ENCODE measurements around the gene KRT80.

The KRT80 gene

DNA sequence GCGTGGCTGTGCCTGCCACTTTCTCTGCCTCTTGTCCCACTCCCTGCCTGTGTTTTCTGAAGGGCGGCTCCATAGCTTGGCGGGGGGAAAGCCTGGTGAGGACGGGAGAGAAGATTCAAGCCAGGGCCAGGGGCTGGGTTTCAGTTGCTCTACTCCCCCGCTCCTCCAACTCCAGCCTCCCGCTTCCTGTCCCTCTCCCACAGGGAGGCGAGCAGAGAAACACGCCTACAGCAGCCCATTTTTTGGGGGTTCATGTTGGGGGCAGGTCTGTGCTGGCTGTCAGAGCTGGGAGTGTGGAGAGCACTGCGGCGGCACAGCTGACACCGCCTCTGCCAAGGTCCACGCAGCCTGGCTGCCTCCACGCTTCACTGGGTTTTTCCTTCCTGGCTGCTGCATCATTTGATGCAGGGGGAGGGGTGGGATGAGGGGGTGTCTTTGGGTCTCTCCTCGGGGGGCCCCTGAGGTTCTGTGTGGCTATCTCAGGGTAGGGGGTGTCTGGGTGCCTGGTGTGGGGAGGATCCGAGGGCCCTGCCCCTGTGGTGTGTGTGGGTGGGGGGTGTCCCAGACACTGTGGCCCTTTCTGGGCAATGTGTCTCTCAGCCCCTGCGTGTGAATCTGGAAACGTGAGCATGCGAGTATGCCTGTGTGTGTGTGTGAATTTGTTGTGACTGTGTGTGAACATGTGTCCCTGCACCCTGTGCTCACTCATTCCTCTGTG is 10.7 kb upstream of the KRT80 start:
- H3K27ac ChIP-seq: no peak overlapping the region
- H3K79me2 ChIP-seq: no peaks in the 10 kb centered on the region
- H2AFZ ChIP-seq: peak overlapping the region; percentile 50
- H3K9me3 ChIP-seq (ENCODE audit: control insufficient read depth, low read length): no peaks in the 10 kb centered on the region
- H3K36me3 ChIP-seq (ENCODE audit: control insufficient read depth, insufficient read depth, low read length): no peaks in the 10 kb centered on the region
- no peak for TF ChIP-seq CTCF (IDR thresholded peaks at IDR 0.05)
- H3K4me1 ChIP-seq: peaks cover 9% of the 10 kb centered on the region
- peak overlapping the region; percentile 48 for H3K4me2 ChIP-seq (ENCODE audit: low read length)
- no peaks in the 10 kb centered on the region for H3K27me3 ChIP-seq (ENCODE audit: control insufficient read depth, insufficient read depth, low read length)
- no peak overlapping the region for H3K9ac ChIP-seq
- H3K4me3 ChIP-seq (ENCODE audit: low read depth, low read length): no peak overlapping the region

DNA sequence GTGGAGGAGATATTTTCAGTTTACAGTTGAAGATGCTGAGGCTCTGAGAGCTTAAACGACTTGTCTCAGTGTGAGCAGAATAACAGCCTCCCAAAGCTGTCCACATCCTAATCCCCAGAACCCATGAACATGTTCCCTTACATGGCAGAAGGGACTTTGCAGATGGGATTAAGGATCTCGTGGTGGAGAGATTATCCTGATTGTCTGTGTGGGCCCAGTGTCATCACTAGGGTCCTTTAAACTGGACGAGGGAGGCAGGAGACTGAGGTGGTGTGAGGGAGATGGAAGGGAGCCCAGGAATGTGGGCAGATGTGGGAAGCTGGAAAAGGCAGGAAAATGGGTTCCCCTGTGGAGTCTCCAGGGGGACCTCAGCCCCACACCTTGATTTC is 9.6 kb upstream of the KRT80 start:
- Histone ChIP-seq H3K4me2 (ENCODE audit: low read length) (no peak overlapping the region), H3K9me3 (ENCODE audit: control insufficient read depth, low read length) (no peaks in the 10 kb centered on the region), H3K36me3 (ENCODE audit: control insufficient read depth, insufficient read depth, low read length) (no peaks in the 10 kb centered on the region), H3K27ac (no peak overlapping the region), H3K4me3 (ENCODE audit: low read depth, low read length) (no peak overlapping the region), H3K9ac (no peak overlapping the region), H3K27me3 (ENCODE audit: control insufficient read depth, insufficient read depth, low read length) (no peaks in the 10 kb centered on the region), H2AFZ (no peak overlapping the region), H3K4me1 (peaks cover 8% of the 10 kb centered on the region), H3K79me2 (no peaks in the 10 kb centered on the region)
- TF ChIP-seq CTCF (IDR thresholded peaks at IDR 0.05): no peak

DNA sequence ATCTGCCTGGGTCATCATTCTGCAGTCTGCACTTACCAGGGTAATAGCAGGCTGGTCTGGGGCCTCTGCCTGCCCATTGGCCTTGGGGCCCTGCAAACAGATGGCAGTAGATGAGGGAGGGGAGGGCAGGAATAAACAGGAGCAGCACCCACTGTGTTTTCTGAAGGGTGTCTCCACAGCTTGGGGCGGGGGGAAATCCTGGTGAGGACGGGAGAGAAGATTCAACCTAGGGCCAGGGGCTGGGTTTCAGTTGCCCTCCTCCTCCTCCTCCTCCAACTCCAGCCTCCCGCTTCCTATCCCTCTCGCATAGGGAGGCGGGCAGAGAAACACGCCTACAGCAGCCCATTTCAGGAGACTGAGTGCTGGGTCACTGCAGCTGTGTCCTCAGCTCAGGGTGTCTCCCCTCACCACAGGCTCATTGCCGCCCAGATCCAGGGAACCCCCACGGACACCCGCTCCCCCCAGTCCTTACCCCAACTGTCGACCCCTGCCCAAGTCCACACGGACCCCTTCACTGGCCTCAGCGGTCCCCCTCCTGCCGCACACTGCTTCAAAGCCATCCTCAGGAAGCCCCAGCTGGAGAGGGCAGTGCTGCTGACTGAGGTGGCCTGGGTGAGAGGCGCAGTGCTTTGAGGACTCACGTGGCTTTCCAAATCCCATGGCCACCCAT is 9.1 kb upstream of the KRT80 start:
- H3K9me3 ChIP-seq (ENCODE audit: control insufficient read depth, low read length): no peaks in the 10 kb centered on the region
- H3K79me2 ChIP-seq: no peaks in the 10 kb centered on the region
- TF ChIP-seq CTCF (IDR thresholded peaks at IDR 0.05): no peak
- peaks cover 8% of the 10 kb centered on the region for H3K4me1 ChIP-seq
- H3K27me3 ChIP-seq (ENCODE audit: control insufficient read depth, insufficient read depth, low read length): no peaks in the 10 kb centered on the region
- H3K4me2 ChIP-seq (ENCODE audit: low read length): no peak overlapping the region
- no peak overlapping the region for H2AFZ ChIP-seq
- H3K27ac ChIP-seq: no peak overlapping the region
- no peak overlapping the region for H3K4me3 ChIP-seq (ENCODE audit: low read depth, low read length)
- H3K9ac ChIP-seq: no peak overlapping the region
- no peaks in the 10 kb centered on the region for H3K36me3 ChIP-seq (ENCODE audit: control insufficient read depth, insufficient read depth, low read length)

DNA sequence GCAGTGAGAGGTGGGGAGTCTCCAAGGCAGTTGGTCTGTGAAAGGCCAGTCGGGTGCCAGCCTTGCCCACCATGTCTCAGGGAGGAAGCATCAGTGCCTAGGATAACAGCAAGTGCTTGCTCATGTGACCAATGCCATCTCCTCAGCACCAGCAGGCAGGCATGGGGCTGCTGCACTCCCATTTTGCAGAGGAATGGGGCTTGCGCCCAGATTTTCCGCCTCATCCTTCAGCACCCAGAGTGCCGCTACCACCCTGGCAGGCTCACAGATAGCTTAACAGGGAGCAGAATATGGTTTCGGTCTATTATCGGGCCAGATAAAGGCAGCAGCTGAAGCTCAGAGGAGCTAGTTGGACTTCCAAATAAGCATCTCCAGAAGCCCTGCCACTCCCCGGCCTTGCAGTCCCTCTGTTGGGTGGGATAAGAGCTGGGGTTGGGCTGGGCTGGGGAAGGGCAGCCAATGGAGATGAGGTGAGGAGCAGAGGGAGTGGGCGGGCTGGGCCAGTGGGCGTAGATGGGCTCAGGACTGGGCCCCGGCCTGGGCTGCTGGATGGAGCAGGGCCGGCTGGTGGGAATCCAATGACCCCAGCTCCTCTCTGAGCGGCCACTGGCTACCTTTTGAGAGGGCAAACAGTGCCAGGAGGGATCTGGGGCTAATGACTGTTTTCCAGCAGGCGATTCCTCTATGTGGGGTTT is 8.4 kb upstream of the KRT80 start:
- Histone ChIP-seq H3K27ac (no peak overlapping the region), H3K9ac (no peak overlapping the region), H2AFZ (no peak overlapping the region), H3K79me2 (no peaks in the 10 kb centered on the region), H3K36me3 (ENCODE audit: control insufficient read depth, insufficient read depth, low read length) (no peaks in the 10 kb centered on the region), H3K27me3 (ENCODE audit: control insufficient read depth, insufficient read depth, low read length) (no peaks in the 10 kb centered on the region), H3K4me2 (ENCODE audit: low read length) (no peak overlapping the region), H3K9me3 (ENCODE audit: control insufficient read depth, low read length) (no peaks in the 10 kb centered on the region), H3K4me1 (peaks cover 8% of the 10 kb centered on the region), H3K4me3 (ENCODE audit: low read depth, low read length) (no peak overlapping the region)
- no peak for TF ChIP-seq CTCF (IDR thresholded peaks at IDR 0.05)

Data from parathyroid adenoma (tissue), 2 donors.